Esophagus squamous epithelium (tissue), 5 donors: ENCODE measurements around the gene PGAP6. TPM values are rescaled to one million over a fixed set of nuclear protein-coding genes. Genes with fewer than 3 reads are reported as not detected.
"Not testable (repeated sequence)": the region's sequence is repeated elsewhere in the genome, so short reads cannot be mapped to it uniquely, and the experiment has no call there.

ENCODE experiments used
- DNase-seq: peaks from one replicate; lab custom pipeline; 2025; lab: John Stamatoyannopoulos, UW
- H3K27ac ChIP-seq, 4 donors: fragments of 200-600 bp; sonication (generic); one replicate each; pipeline ENCODE4 v1.5.1; 2016 to 2019; ENCODE audit warnings: mild to moderate bottlenecking in 1 of 4
- H3K27me3 ChIP-seq, 4 donors: fragments of 200-600 bp; sonication (generic); 1 replicate in 3 of 4; 2 replicates in 1 of 4; pipeline versions ENCODE4 v1.5.1 to v1.6.0; 2017 to 2021; ENCODE audit warnings: antibody characterized with exemption in 1 of 4
- H3K36me3 ChIP-seq, 3 donors: fragments of 200-600 bp; sonication (generic); one replicate each; pipeline ENCODE4 v1.5.1; 2016 to 2019
- H3K4me1 ChIP-seq, 3 donors: fragments of 200-600 bp; sonication (generic); one replicate each; pipeline ENCODE4 v1.5.1; 2017 to 2019
- H3K4me3 ChIP-seq, 4 donors: fragments of 200-600 bp; sonication (generic); 1 replicate in 3 of 4; 2 replicates in 1 of 4; pipeline ENCODE4 v1.5.1; 2016 to 2019; ENCODE audit warnings: mild to moderate bottlenecking in 2 of 4, moderate library complexity in 1 of 4
- H3K9me3 ChIP-seq, 3 donors: fragments of 200-600 bp; sonication (generic); one replicate each; pipeline ENCODE4 v1.5.1; 2016 to 2019
- CTCF ChIP-seq, 6 experiments: fragments of 450-650 bp in 4 of 6; fragments of 200-600 bp in 2 of 6; sonication (generic) in 2 of 6; IDR thresholded peaks; one replicate each; pipeline ENCODE4 v1.5.1; 2016 to 2019; ENCODE audit warnings: antibody characterized with exemption in 6 of 6, mild to moderate bottlenecking in 4 of 6, moderate library complexity in 4 of 6
- POLR2A ChIP-seq, 4 donors: fragments of 450-650 bp; IDR thresholded peaks; one replicate each; pipeline ENCODE4 v1.6.1; 2017; ENCODE audit warnings: antibody characterized with exemption in 4 of 4, mild to moderate bottlenecking in 4 of 4, moderate library complexity in 3 of 4
- WGBS, 2 donors: methylation state at CpG; one replicate each; pipeline ENCODE4 v1.1.5; 2018; 5-methylcytosine and 5-hydroxymethylcytosine counted together
- intact Hi-C: fragments of 100-400 bp; cut with DNase I; formaldehyde crosslinking; loops from one replicate; pipeline ENCODE4 v1.15.0; 2022
- total RNA-seq, 4 donors: library from RNA; depleted of rRNA; stranded (reverse); fragments of >200 nt; gene quantifications; one replicate each; pipeline ENCODE4 v1.1.0, GENCODE V29; 2016
- donor health status: DM: yes; HTN: yes; CAD: no.

The PGAP6 gene
- total RNA-seq, 4 donors from 2014 or later = 23.5 to 31.7 (median 27.6) TPM

- peak overlapping the region in 3 of 4 donors; percentile 62 to 79 (median 74) for H3K4me3 ChIP-seq
These were observed 42.4 kb upstream of the PGAP6 start for GRCh38 chr16:424033-424622.

GRCh38 chr16:422179-422578, 40.4 kb upstream of the PGAP6 start:
- DNase-seq, H3K27me3 ChIP-seq, H3K36me3 ChIP-seq, H3K4me3 ChIP-seq, intact Hi-C loops, H3K9me3 ChIP-seq, H3K27ac ChIP-seq: not testable (repeated sequence)
- 91% methylated on average over 13 of the region's 13 CpGs for WGBS, 2 donors
- H3K4me1 ChIP-seq = peaks cover 20 to 42% (median 28%) of the 10 kb centered on the region in 3 donors

More at GRCh38 chr16:424033-424622, 42.4 kb upstream of the PGAP6 start:
- Histone ChIP-seq H3K36me3 (no peaks in the 10 kb centered on the region), H3K27ac (peak overlapping the region; percentile 80 to 98 (median 92)), H3K27me3 (peaks cover 0 to 7% (median 0%) of the 10 kb centered on the region in 4 donors), H3K4me1 (peaks cover 26 to 55% (median 30%) of the 10 kb centered on the region in 3 donors), H3K9me3 (no peaks in the 10 kb centered on the region)
- 15 to 22% methylated on average over 15 to 16 of the region's 20 CpGs for WGBS, 2 donors
- DNase-seq = no peak
- TF ChIP-seq CTCF (IDR thresholded peaks at IDR 0.05) = no peak
- TF ChIP-seq POLR2A (IDR thresholded peaks at IDR 0.05) = peak in 1 of 4 donors; percentile 14
- intact Hi-C loops = no loop called here

GRCh38 chr16:415170-415498, 33.4 kb upstream of the PGAP6 start:
- WGBS, 2 donors = 75 to 95% methylated on average over 2 to 3 of the region's 3 CpGs
- H3K27me3 ChIP-seq, H3K9me3 ChIP-seq, DNase-seq, H3K4me1 ChIP-seq, H3K27ac ChIP-seq, H3K4me3 ChIP-seq, intact Hi-C loops: not testable (repeated sequence)
- H3K36me3 ChIP-seq = peaks cover 0 to 22% (median 5%) of the 10 kb centered on the region in 3 donors

GRCh38 chr16:414395-415169, 32.8 kb upstream of the PGAP6 start:
- no peak overlapping the region for H3K27ac ChIP-seq
- H3K9me3 ChIP-seq = no peaks in the 10 kb centered on the region
- no peaks in the 10 kb centered on the region for H3K27me3 ChIP-seq
- no peak for TF ChIP-seq POLR2A (IDR thresholded peaks at IDR 0.05)
- no peak for TF ChIP-seq CTCF (IDR thresholded peaks at IDR 0.05)
- no peak overlapping the region for H3K4me3 ChIP-seq
- DNase-seq = no peak
- peaks cover 0 to 28% (median 5%) of the 10 kb centered on the region in 3 donors for H3K36me3 ChIP-seq
- intact Hi-C loops = no loop called here
- H3K4me1 ChIP-seq = no peaks in the 10 kb centered on the region
- 76% methylated on average over 19 of the region's 21 CpGs; no CpG with 5 or more reads in 1 of the 2 donors for WGBS, 2 donors

GRCh38 chr16:411576-412265, 29.9 kb upstream of the PGAP6 start:
- Histone ChIP-seq H3K36me3 (peaks cover 0 to 45% (median 5%) of the 10 kb centered on the region in 3 donors), H3K9me3 (no peaks in the 10 kb centered on the region), H3K4me1 (no peaks in the 10 kb centered on the region), H3K4me3 (no peak overlapping the region), H3K27ac (no peak overlapping the region), H3K27me3 (no peaks in the 10 kb centered on the region)
- TF ChIP-seq CTCF (IDR thresholded peaks at IDR 0.05) (no peak), POLR2A (IDR thresholded peaks at IDR 0.05) (no peak)
- no peak for DNase-seq
- whole genome bisulfite sequencing, 2 donors = 93 to 100% methylated on average over 1 to 21 of the region's 26 CpGs
- intact Hi-C loops = no loop called here
